Fibroblast of villous mesenchyme (primary cell): ENCODE results near the gene TGFBR3. TPM values are rescaled to one million over a fixed set of nuclear protein-coding genes. Genes with fewer than 3 reads are reported as not detected.
A peak's percentile ranks its signal among the peaks of the same experiment; 100 is the strongest.

Source experiments
- DNase-seq: peaks from one replicate; pipeline ENCODE4 v3.0.0-alpha.2; 2010; ENCODE audit warnings: low read depth
- H3K4me3 ChIP-seq: 2 replicates; pipeline ENCODE4 v1.5.1; 2011; ENCODE audit warnings: low read depth, mild to moderate bottlenecking, low read length
- total RNA-seq: library from RNA; depleted of rRNA; stranded (reverse); fragments of >200 nt; gene quantifications from 2 replicates; pipeline ENCODE4 v1.2.3, GENCODE V29; 2012
- TF ChIP-seq, protein P1 (sequence below): IDR thresholded peaks from 2 replicates; pipeline ENCODE4 v1.5.1; 2012; ENCODE audit warnings: low read depth, mild to moderate bottlenecking, low read length; ENCODE audit not compliant: insufficient read depth

The TGFBR3 gene
- total RNA-seq, 1 donor: 17.7 TPM

DNA sequence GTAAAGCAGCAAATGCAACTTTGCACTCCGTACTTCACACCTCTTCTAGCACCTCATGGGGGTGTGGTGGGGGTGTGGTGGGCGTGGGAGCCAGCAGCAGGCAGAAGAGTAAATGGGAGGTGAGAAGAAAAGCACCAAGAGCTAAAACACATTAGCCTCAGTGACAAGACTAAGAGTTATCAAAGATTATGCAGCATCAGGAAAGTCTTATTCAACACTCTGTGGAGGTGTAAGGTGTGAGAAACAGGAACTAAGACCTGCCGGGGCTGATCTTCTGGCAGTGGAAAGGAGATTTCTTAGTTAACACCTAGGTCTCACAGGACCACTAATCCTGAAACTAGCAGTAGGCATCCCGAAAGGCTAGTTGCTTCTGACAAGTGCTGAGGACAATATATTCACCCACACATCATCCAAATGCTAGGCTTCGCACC lies 9.9 kb downstream of the TGFBR3 start:
- H3K4me3 ChIP-seq: no peak overlapping the region
- TF ChIP-seq, protein P1, sequence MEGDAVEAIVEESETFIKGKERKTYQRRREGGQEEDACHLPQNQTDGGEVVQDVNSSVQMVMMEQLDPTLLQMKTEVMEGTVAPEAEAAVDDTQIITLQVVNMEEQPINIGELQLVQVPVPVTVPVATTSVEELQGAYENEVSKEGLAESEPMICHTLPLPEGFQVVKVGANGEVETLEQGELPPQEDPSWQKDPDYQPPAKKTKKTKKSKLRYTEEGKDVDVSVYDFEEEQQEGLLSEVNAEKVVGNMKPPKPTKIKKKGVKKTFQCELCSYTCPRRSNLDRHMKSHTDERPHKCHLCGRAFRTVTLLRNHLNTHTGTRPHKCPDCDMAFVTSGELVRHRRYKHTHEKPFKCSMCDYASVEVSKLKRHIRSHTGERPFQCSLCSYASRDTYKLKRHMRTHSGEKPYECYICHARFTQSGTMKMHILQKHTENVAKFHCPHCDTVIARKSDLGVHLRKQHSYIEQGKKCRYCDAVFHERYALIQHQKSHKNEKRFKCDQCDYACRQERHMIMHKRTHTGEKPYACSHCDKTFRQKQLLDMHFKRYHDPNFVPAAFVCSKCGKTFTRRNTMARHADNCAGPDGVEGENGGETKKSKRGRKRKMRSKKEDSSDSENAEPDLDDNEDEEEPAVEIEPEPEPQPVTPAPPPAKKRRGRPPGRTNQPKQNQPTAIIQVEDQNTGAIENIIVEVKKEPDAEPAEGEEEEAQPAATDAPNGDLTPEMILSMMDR: no peak

DNA sequence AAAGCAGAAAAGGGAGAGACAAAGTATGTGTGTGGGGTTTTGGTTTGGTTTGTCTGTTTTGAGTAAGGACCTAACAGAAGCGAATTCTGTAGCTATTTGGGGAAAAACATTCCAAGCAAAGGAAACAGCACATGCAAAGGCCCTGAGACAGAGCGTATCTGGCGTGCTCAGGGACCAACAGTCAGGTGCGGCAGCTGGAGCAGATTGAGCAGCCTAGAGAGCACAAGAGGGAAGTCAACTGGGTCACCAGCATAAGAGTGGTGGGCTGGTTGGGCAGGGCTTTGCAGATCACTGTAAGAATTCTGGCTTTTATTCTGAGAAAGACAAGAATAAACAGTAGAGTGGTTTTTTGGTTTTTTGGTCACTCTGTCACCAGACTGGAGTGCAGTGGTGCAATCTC lies 11.8 kb downstream of the TGFBR3 start:
- TF ChIP-seq, protein P1: no peak
- no peak for DNase-seq
- H3K4me3 ChIP-seq: no peak overlapping the region

More for the DNA sequence above, 9.9 kb downstream of the TGFBR3 start:
- no peak for DNase-seq

GRCh38 chr1:91872559-91873081 lies 13.3 kb downstream of the TGFBR3 start:
- DNase-seq: peak; percentile 60
- TF ChIP-seq, protein P1: no peak
- H3K4me3 ChIP-seq: no peak overlapping the region

DNA sequence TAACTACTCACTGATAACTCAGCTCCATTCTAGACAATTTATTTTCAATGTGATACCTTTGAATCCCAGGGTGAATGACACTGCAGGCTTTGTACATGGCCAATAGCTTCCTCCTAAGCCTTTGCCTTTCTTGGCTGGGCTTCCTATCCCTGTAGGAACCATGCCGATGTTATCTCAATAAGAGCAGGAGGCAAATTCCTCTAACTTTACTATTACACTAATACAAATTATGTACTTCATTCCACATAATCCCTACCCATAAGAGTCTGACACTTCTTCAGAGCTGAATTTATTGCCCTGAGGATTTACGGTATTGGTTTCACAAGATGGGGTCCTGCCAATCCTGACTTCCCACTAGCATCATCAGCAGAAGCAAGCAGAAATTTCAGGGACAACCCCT lies 14.0 kb downstream of the TGFBR3 start:
- TF ChIP-seq, protein P1: no peak
- DNase-seq: peak; percentile 75
- H3K4me3 ChIP-seq: no peak overlapping the region

GRCh38 chr1:91870322-91870721 lies 15.6 kb downstream of the TGFBR3 start:
- DNase-seq: no peak
- TF ChIP-seq, protein P1: no peak
- H3K4me3 ChIP-seq: no peak overlapping the region

DNA sequence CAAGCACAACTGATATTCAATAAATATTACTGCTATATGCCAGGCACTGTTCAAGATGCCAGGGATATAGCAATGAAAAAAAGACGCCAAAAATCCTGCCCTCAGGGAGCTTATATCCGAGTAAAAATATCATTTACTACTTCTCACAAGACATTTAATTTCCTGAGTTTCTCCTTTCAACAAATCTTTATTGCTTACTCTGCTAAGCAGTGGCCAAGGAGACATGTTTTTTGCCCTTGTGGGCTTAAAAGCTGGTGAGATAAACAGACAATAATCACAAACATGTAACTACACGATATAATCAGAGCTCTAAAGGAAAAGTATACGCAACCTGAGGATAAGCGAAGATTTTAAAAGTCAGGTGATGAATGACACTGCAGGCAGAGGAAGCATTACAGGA lies 19.5 kb downstream of the TGFBR3 start:
- TF ChIP-seq, protein P1: no peak
- no peak for DNase-seq
- H3K4me3 ChIP-seq: no peak overlapping the region

- peak overlapping the region; percentile 3 for H3K4me3 ChIP-seq
- TF ChIP-seq, protein P1: no peak
- DNase-seq: peak; percentile 96
Measured at GRCh38 chr1:91864017-91864700, 21.8 kb downstream of the TGFBR3 start.
